A549 (cell line): ENCODE results near the gene MPC1. TPM values are rescaled to one million over a fixed set of nuclear protein-coding genes. Genes with fewer than 3 reads are reported as not detected.

Experiments
- ATAC-seq, 2 experiments: fragments of 200-7000 bp in 1 of 2; fragments of >200 bp in 1 of 2; cut with Nextera tagmentation in 1 of 2; cut with Tn5 transposase in 1 of 2; 3 replicates each; pipeline versions ENCODE4 v1.8.0 to v1.9.1; 2018 to 2020; ENCODE audit warnings: mild to moderate bottlenecking in 1 of 2, moderate library complexity in 1 of 2
- CTCF ChIA-PET: fragments of 300-600 bp; sonication (Branson Sonifier 250); formaldehyde crosslinking; extraction: SDS; loops from one replicate; lab custom pipeline; 2021; ENCODE audit warnings: antibody characterized with exemption, inconsistent platforms; lab: Yijun Ruan, JAX
- POLR2A ChIA-PET: fragments of 350-600 bp; formaldehyde crosslinking; extraction: SDS; loops from one replicate; lab custom pipeline; 2021; ENCODE audit warnings: antibody characterized with exemption, inconsistent platforms; lab: Yijun Ruan, JAX
- DNase-seq, 2 experiments: peaks; one replicate each; pipeline versions ENCODE4 v3.0.0 to v3.0.0-alpha.2; 2011 to 2016; ENCODE audit warnings: low read depth in 1 of 2, low spot score in 1 of 2
- FAIRE-seq: peaks from 2 replicates; lab custom pipeline; 2011; peaks lifted over from hg19 to GRCh38; lab: Jason Lieb, UNC
- H3K27ac ChIP-seq, 2 experiments: fragments of >200 bp; sonication (Bioruptor Twin); formaldehyde crosslinking; 3 replicates each; pipeline ENCODE4 v1.5.1; 2016 to 2017
- H3K4me1 ChIP-seq: fragments of >200 bp; sonication (Bioruptor Twin); formaldehyde crosslinking; 3 replicates; pipeline ENCODE4 v1.6.1; 2016
- H3K4me2 ChIP-seq: fragments of >200 bp; sonication (Bioruptor Twin); formaldehyde crosslinking; 3 replicates; pipeline ENCODE4 v1.6.1; 2016
- H3K4me3 ChIP-seq: fragments of >200 bp; sonication (Bioruptor Twin); formaldehyde crosslinking; 3 replicates; pipeline ENCODE4 v1.5.1; 2016
- H3K9me3 ChIP-seq: fragments of >200 bp; sonication (Bioruptor Twin); formaldehyde crosslinking; 3 replicates; pipeline ENCODE4 v1.6.1; 2016
- CEBPB ChIP-seq, 2 experiments: fragments of >200 bp in 1 of 2; sonication (Bioruptor Twin) in 1 of 2; formaldehyde crosslinking in 1 of 2; IDR thresholded peaks; 2 replicates each; pipeline ENCODE4 v1.6.1; 2012 to 2016
- EHF ChIP-seq: fragments of 250-450 bp; sonication (Bioruptor Pico); IDR thresholded peaks from 2 replicates; pipeline ENCODE4 v1.5.0; 2020; ENCODE audit warnings: mild to moderate bottlenecking
- ESRRA ChIP-seq: fragments of 150-350 bp; IDR thresholded peaks from 2 replicates; pipeline ENCODE4 v1.6.1; 2014; ENCODE audit warnings: mild to moderate bottlenecking, low read length, borderline replicate concordance
- FOSL2 ChIP-seq, 2 experiments: fragments of 450-650 bp in 1 of 2; fragments of >200 bp in 1 of 2; sonication (Bioruptor Twin) in 1 of 2; formaldehyde crosslinking; IDR thresholded peaks; 2 replicates each; pipeline versions ENCODE4 v1.5.0 to v1.6.1; 2016 to 2020; ENCODE audit warnings: mild to moderate bottlenecking in 1 of 2, moderate library complexity in 1 of 2
- FOXS1 ChIP-seq: fragments of 250-450 bp; sonication (Bioruptor Pico); IDR thresholded peaks from 2 replicates; pipeline ENCODE4 v1.5.0; 2020; ENCODE audit warnings: mild to moderate bottlenecking, moderate library complexity
- HEYL ChIP-seq: fragments of 250-450 bp; sonication (Bioruptor Pico); IDR thresholded peaks from 2 replicates; pipeline ENCODE4 v1.8.0; 2021; ENCODE audit warnings: mild to moderate bottlenecking, moderate library complexity
- HOXA7 ChIP-seq: fragments of 250-450 bp; sonication (Bioruptor Pico); IDR thresholded peaks from 2 replicates; pipeline ENCODE4 v1.5.0; 2020; ENCODE audit warnings: mild to moderate bottlenecking, moderate library complexity
- HOXB13 ChIP-seq: fragments of 250-450 bp; sonication (Bioruptor Pico); IDR thresholded peaks from 2 replicates; pipeline ENCODE4 v1.5.0; 2020; ENCODE audit warnings: low read depth, mild to moderate bottlenecking, moderate library complexity
- JUNB ChIP-seq: fragments of >200 bp; sonication (Bioruptor Twin); formaldehyde crosslinking; IDR thresholded peaks from 2 replicates; pipeline ENCODE4 v1.6.1; 2016
- KDM5A ChIP-seq: fragments of 200-600 bp; sonication (generic); IDR thresholded peaks from 2 replicates; pipeline ENCODE4 v1.6.1; 2016; ENCODE audit warnings: antibody characterized with exemption, mild to moderate bottlenecking
- MAZ ChIP-seq: fragments of 150-350 bp; IDR thresholded peaks from 2 replicates; pipeline ENCODE4 v1.6.1; 2014; ENCODE audit warnings: antibody characterized with exemption, low read depth, low read length, borderline replicate concordance
- NFE2L2 ChIP-seq: fragments of 150-350 bp; conservative IDR thresholded peaks from 2 replicates; pipeline ENCODE4 v1.6.1; 2014; ENCODE audit warnings: low read length
- PHF8 ChIP-seq: fragments of 200-600 bp; sonication (generic); IDR thresholded peaks from 2 replicates; pipeline ENCODE4 v1.6.1; 2016; ENCODE audit warnings: low read depth, mild to moderate bottlenecking, antibody characterized with exemption, moderate library complexity, borderline replicate concordance
- RARB ChIP-seq: fragments of 250-450 bp; sonication (Bioruptor Pico); IDR thresholded peaks from 2 replicates; pipeline ENCODE4 v1.8.0; 2021; ENCODE audit warnings: mild to moderate bottlenecking, moderate library complexity
- RCOR1 ChIP-seq: fragments of 150-350 bp; IDR thresholded peaks from 2 replicates; pipeline ENCODE4 v1.6.1; 2014; ENCODE audit warnings: antibody characterized with exemption, low read length, low read depth
- RFX5 ChIP-seq: fragments of 450-650 bp; IDR thresholded peaks from 2 replicates; pipeline ENCODE4 v1.7.1; 2014; ENCODE audit warnings: antibody characterized with exemption, mild to moderate bottlenecking, moderate library complexity
- TFCP2L1 ChIP-seq: fragments of 250-450 bp; sonication (Bioruptor Pico); IDR thresholded peaks from 2 replicates; pipeline ENCODE4 v1.5.0; 2021; ENCODE audit warnings: mild to moderate bottlenecking
- TP53 ChIP-seq: fragments of 250-450 bp; sonication (Bioruptor Pico); IDR thresholded peaks from 2 replicates; pipeline ENCODE4 v1.5.0; 2021; ENCODE audit warnings: mild to moderate bottlenecking, moderate library complexity
- ZC3H11A ChIP-seq: fragments of 450-650 bp; IDR thresholded peaks from 2 replicates; pipeline ENCODE4 v1.6.1; 2014; ENCODE audit warnings: antibody characterized with exemption, mild to moderate bottlenecking
- ZFP36 ChIP-seq: fragments of 450-650 bp; IDR thresholded peaks from 2 replicates; pipeline ENCODE4 v1.6.1; 2014; ENCODE audit warnings: borderline replicate concordance; ENCODE audit not compliant: partially characterized antibody
- ZNF302 ChIP-seq: fragments of 250-450 bp; sonication (Bioruptor Pico); IDR thresholded peaks from 2 replicates; pipeline ENCODE4 v1.9.0; 2021; ENCODE audit warnings: inconsistent platforms, mild to moderate bottlenecking, moderate library complexity
- WGBS: methylation state at CpG from one replicate; pipeline ENCODE4 v1.1.6; 2017; ENCODE audit errors: missing lambda C conversion rate; 5-methylcytosine and 5-hydroxymethylcytosine counted together
- polyA plus RNA-seq, 4 experiments: library from polyadenylated mRNA; depleted of rRNA in 3 of 4; stranded (reverse); fragments of >200 nt; fragmentation: RNase III in 1 of 4; extraction: RNeasy Plus Mini Kit Qiagen cat#74134 plus additional on column Dnase treatment in 1 of 4; gene quantifications; 2 replicates in 3 of 4; 3 replicates in 1 of 4; pipeline ENCODE4 v1.2.3, GENCODE V29; 2011 to 2017
- TF ChIP-seq, protein P1 (sequence below): IDR thresholded peaks from 2 replicates; pipeline ENCODE4 v1.6.1; 2012
- TF ChIP-seq, protein P2 (sequence below): fragments of 200-600 bp; sonication (generic); IDR thresholded peaks from 2 replicates; pipeline ENCODE4 v1.6.1; 2016; ENCODE audit warnings: antibody characterized with exemption, mild to moderate bottlenecking, moderate library complexity
- TF ChIP-seq, protein P3 (sequence below): fragments of 450-650 bp; IDR thresholded peaks from 2 replicates; pipeline ENCODE4 v1.6.1; 2014; ENCODE audit warnings: antibody characterized with exemption
- TF ChIP-seq, protein P4 (sequence below): fragments of 250-450 bp; sonication (Bioruptor Pico); IDR thresholded peaks from 2 replicates; pipeline ENCODE4 v1.5.0; 2020; ENCODE audit warnings: low read depth, mild to moderate bottlenecking, moderate library complexity
- TF ChIP-seq, protein P5 (sequence below): fragments of >200 bp; sonication (Bioruptor Twin); formaldehyde crosslinking; IDR thresholded peaks from 2 replicates; pipeline ENCODE4 v1.6.1; 2016

The MPC1 gene
- polyA plus RNA-seq, 2 of the 4 experiments (the other 2 are of a cell fraction), result 4.4 to 7.7 TPM

GRCh38 chr6:166418691-166419143, 36.0 kb upstream of the MPC1 start:
- POLR2A ChIA-PET, result no interaction called here
- H3K4me2 ChIP-seq, result no peak overlapping the region
- TF ChIP-seq, protein P1, sequence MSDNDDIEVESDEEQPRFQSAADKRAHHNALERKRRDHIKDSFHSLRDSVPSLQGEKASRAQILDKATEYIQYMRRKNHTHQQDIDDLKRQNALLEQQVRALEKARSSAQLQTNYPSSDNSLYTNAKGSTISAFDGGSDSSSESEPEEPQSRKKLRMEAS, result no peak
- TF ChIP-seq CEBPB (IDR thresholded peaks at IDR 0.05) (no peak), HOXB13 (no peak), TP53 (CRISPR knock-in tag) (no peak), ZNF302 (CRISPR knock-in tag) (no peak), ZC3H11A (no peak), FOXS1 (CRISPR knock-in tag) (no peak), ZFP36 (no peak), RCOR1 (no peak), NFE2L2 (no peak)
- TF ChIP-seq, all 56 proteins: peak for 0
- Histone ChIP-seq H3K4me3 (no peak overlapping the region), H3K27ac (no peak overlapping the region), H3K4me1 (no peaks in the 10 kb centered on the region), H3K9me3 (no peaks in the 10 kb centered on the region)
- FAIRE-seq (no peak), DNase-seq (no peak), ATAC-seq (no peak)
- WGBS, result 76% methylated on average over 9 of the region's 9 CpGs
- CTCF ChIA-PET, result no interaction called here

DNA sequence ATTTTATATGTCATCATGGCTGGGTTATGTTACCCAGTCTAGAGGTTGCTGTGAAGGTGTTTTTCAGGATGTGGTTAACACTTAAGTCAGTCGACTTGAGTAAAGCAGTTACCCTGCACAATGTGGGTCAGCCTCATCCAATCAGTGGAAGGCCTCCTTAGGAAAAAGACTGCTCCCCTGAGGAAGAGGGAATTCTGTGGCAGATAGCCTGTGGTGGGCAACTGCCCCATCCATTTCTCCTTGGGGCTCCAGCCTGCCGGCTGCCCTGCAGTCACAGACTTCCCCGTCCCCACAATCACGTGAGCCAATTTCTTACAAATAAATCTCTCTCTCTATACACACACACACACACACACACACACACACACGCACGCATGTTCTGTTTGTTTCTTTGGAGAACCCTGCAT, 34.5 kb upstream of the MPC1 start:
- FAIRE-seq, result no peak
- no peak for DNase-seq
- H3K4me2 ChIP-seq, result no peak overlapping the region
- no peak overlapping the region for H3K27ac ChIP-seq
- no peaks in the 10 kb centered on the region for H3K9me3 ChIP-seq
- ChIA-PET CTCF (no interaction called here), POLR2A (no interaction called here)
- 50% methylated on average over 6 of the region's 6 CpGs for WGBS
- H3K4me3 ChIP-seq, result no peak overlapping the region
- ATAC-seq, result no peak
- TF ChIP-seq PHF8 (no peak), ESRRA (no peak), ZFP36 (no peak), HOXA7 (CRISPR knock-in tag) (no peak), HOXB13 (no peak), RARB (CRISPR knock-in tag) (no peak), EHF (CRISPR knock-in tag) (no peak), ZNF302 (CRISPR knock-in tag) (no peak), FOSL2 (IDR thresholded peaks at IDR 0.05) (no peak), FOSL2 (CRISPR knock-in tag; IDR thresholded peaks at IDR 0.05) (no peak), TFCP2L1 (CRISPR knock-in tag) (no peak), MAZ (no peak), KDM5A (no peak), HEYL (CRISPR knock-in tag) (no peak), RFX5 (no peak), JUNB (no peak)
- TF ChIP-seq, protein P2, sequence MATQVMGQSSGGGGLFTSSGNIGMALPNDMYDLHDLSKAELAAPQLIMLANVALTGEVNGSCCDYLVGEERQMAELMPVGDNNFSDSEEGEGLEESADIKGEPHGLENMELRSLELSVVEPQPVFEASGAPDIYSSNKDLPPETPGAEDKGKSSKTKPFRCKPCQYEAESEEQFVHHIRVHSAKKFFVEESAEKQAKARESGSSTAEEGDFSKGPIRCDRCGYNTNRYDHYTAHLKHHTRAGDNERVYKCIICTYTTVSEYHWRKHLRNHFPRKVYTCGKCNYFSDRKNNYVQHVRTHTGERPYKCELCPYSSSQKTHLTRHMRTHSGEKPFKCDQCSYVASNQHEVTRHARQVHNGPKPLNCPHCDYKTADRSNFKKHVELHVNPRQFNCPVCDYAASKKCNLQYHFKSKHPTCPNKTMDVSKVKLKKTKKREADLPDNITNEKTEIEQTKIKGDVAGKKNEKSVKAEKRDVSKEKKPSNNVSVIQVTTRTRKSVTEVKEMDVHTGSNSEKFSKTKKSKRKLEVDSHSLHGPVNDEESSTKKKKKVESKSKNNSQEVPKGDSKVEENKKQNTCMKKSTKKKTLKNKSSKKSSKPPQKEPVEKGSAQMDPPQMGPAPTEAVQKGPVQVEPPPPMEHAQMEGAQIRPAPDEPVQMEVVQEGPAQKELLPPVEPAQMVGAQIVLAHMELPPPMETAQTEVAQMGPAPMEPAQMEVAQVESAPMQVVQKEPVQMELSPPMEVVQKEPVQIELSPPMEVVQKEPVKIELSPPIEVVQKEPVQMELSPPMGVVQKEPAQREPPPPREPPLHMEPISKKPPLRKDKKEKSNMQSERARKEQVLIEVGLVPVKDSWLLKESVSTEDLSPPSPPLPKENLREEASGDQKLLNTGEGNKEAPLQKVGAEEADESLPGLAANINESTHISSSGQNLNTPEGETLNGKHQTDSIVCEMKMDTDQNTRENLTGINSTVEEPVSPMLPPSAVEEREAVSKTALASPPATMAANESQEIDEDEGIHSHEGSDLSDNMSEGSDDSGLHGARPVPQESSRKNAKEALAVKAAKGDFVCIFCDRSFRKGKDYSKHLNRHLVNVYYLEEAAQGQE, result no peak
- TF ChIP-seq, protein P3, sequence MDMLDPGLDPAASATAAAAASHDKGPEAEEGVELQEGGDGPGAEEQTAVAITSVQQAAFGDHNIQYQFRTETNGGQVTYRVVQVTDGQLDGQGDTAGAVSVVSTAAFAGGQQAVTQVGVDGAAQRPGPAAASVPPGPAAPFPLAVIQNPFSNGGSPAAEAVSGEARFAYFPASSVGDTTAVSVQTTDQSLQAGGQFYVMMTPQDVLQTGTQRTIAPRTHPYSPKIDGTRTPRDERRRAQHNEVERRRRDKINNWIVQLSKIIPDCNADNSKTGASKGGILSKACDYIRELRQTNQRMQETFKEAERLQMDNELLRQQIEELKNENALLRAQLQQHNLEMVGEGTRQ, result no peak
- TF ChIP-seq, protein P4, sequence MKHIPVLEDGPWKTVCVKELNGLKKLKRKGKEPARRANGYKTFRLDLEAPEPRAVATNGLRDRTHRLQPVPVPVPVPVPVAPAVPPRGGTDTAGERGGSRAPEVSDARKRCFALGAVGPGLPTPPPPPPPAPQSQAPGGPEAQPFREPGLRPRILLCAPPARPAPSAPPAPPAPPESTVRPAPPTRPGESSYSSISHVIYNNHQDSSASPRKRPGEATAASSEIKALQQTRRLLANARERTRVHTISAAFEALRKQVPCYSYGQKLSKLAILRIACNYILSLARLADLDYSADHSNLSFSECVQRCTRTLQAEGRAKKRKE (CRISPR knock-in tag), result no peak
- TF ChIP-seq, protein P5, sequence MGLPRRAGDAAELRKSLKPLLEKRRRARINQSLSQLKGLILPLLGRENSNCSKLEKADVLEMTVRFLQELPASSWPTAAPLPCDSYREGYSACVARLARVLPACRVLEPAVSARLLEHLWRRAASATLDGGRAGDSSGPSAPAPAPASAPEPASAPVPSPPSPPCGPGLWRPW, result no peak
- no peaks in the 10 kb centered on the region for H3K4me1 ChIP-seq
